ENCODE measurements around the gene STPG2.

The STPG2 gene

DNA sequence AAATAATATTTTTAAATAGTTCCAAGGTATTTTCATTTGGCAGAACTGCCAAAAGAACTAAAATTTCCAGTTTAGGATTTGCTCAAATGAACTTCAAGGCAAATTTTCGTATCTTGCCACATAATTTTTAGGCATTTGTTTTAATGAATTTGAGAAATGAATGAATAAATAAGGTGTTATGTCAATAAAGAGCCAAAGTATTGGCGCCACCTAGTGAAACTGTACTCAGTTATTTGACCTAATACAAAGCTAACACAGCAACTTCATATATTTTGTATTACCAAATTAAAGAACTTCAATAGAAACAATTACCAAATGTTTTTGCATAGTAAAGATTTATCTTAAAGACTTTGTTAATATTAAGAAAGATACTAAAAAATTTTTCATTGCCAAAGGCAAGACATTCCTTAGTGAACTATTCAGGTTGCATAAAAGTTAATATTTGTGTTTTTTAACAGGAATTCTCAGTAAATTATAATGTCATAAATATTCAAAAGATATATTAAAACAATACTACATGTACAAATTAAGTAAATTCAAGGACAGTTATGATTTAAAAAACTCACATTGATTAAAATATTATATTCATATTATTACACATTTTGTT, 50.3 kb downstream of the STPG2 start:
- peak; percentile 44 for DNase-seq

DNA sequence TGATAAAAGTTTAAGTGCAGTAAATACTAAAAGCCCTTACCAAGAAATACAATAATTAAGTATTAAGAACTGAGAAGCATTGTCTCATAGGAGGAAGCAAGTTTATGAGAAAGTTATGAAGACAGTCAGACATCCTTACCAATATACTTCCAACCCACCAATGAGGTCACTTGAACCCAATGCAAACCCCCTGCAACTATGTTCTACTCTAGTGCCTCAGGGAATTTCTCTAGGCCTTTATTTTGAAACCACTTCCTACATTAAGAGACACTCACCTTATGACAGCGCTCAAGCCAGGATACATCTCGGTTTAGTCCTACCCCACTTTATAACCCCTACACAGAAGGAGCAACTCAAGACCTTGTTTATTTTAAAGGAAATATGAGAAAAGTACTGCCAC, 61.3 kb downstream of the STPG2 start:
- DNase-seq, result no peak

DNA sequence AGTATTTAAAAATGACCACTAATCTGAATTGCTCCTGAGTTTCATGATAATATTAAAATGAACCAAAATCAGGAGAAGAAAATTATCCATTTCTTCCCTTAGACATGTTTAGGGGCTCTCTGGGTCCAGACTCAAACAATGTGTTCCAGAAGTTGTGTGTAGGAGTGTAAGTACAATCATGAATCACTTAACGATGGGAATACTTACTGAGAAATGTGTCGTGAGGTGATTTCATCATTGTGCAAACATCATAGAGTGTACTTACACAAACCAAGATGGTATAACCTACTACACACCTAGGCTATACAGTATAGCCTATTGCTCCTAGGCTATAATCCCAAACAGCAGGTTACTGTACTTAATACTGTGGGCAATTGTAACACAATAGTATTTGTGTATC, 74.8 kb downstream of the STPG2 start:
- no peak for DNase-seq

DNA sequence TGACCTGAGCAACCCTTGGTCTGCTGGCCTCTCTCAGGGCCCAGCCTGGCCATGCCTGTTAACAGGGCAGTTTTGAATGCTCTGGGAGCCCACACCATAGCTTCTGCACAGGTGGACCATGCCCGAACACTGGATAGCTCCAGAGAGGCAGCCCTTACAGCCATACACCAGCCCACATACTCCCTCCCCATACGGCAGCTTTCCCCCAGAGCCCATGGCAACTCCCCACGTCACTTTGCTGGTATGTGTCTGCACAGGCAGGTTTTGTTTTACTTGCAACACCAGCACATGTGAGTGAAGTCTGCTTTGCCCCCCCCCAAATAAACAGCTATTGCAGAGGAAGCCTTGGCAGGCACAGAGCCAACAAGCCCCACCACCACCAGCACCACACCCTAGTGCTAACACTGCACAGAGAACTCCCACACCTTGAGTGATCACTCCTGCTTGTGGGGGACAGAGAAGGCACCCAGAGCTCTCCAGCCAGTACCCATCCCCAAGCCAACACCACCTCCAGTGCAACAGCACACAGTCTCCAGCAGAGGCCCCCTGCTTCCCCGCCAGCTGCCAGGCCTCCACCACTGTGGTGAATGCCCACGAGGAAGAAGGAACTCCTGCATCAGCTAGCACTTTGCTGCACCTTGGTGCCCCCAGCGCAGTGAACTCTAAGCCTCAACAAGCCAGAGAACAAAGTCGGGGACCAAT, 87.3 kb downstream of the STPG2 start:
- no peak for DNase-seq

DNA sequence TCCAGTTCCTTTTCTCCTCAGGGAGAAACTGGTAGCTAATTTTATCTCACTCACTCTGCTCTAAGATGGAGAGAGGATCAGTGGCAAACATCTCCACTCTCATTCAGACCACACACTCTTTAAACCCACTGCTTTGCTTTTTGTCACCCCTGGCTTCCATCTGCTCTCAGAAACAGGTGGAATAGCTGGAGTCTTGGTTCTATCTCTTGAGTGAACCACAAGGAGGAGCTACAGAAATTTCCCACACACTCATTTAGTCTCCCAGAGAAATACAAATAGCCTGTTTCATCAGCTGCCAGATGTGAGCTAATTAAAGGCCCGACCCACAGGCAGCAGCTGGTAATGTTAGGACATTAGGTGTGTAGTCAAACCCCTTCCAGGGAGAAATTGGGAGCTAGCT, 96.6 kb downstream of the STPG2 start:
- DNase-seq, result no peak

GRCh38 chr4:98030059-98030458, 113.2 kb downstream of the STPG2 start:
- DNase-seq, result no peak

GRCh38 chr4:98027827-98028226, 115.4 kb downstream of the STPG2 start:
- no peak for DNase-seq

GRCh38 chr4:98026362-98026761, 116.9 kb downstream of the STPG2 start:
- no peak for DNase-seq

DNA sequence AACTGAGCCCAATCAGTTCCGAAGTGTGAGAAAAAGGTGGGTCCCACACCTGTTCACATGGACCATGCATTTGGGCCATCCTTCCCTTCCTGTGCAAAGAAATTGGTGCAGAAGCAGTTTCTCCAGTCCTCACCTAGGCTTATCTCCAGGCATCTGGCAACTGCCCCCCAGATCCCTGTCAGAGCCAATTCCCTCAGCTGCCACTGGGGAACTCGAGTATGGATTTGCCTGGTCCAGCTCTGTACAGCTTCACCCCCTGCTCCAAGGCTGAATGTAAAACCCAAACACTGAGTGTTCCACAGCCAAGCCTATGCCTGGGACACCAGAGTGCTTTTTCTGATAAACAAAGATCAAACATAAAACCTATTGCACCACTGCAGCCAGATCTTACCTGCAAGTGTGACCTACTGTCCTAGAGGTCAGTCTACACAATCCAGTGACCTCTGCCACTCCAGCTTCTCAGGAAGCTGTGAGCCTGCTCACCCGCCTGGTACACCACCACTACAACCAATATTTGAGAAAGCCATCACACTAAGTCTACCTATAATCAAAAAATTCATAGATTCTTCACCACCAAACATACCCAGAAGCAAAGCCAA, 136.4 kb downstream of the STPG2 start:
- DNase-seq, result no peak

- no peak for DNase-seq
These were observed 137.2 kb downstream of the STPG2 start for GRCh38 chr4:98006060-98006459.

- no peak for DNase-seq
These were observed 142.3 kb downstream of the STPG2 start for GRCh38 chr4:98000940-98001339.

- DNase-seq, result no peak
These were observed 145.1 kb downstream of the STPG2 start for GRCh38 chr4:97998203-97998602.

GRCh38 chr4:97994765-97995465, 148.4 kb downstream of the STPG2 start:
- no peak for DNase-seq

DNA sequence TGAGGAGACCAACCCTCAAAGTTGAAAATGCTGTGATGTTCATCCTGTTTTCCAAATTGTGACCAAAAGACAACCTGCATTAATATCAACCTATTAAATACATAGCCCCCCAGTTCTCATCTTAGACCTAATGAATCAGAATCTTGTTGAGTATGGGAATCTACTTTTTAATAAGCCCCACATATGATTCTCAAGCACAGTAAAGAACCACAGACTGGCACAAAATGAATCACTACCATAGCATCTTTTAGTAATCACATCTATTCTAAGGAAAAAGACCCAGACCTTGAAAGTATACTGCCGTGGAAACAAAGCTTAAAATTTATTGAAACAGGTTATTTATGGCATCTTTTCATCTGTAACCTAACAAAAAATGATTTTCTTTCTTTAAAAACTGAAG, 152.9 kb downstream of the STPG2 start:
- no peak for DNase-seq

- DNase-seq, result peak; percentile 28
These were observed 156.1 kb downstream of the STPG2 start for GRCh38 chr4:97987019-97987648.

GRCh38 chr4:97984545-97985131, 158.6 kb downstream of the STPG2 start:
- no peak for DNase-seq

GRCh38 chr4:97978791-97979488, 164.3 kb downstream of the STPG2 start:
- DNase-seq, result no peak

DNA sequence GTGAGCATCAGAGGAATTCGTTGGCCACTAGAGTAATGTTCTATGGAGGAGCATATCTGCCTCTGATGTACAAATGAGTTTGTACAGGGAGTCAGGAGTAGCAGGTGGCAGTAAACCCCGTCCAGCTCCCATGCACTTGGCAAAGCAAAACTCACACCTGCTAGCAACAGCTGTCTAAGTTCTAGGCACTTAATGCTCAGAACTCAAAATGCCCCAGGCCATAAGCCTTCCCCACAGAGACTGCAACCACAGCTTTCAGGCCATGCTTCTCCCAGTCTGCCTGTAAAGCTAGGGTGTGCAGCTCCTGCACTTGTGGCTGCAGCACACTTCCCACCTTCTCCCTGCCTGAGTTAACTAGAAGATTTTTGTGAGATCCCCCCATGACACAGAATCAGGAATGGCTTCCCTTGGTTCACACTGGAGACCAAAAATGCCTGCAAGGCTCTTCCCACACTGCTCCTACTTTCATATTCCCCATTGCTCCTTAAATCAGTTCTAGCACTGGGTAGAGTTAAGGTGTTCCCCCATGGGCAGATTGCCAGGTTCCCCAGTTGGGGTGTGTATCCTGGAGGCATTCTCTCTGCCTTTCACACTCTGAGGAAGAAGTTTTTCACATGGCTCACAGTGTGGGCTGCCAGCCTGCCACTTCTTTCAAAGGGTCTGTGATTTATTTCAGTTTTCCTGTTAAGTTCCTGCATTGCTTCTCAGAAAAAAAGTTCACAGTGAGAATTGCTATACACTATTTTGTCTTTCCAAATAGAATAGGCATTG, 189.9 kb downstream of the STPG2 start:
- DNase-seq, result no peak

DNA sequence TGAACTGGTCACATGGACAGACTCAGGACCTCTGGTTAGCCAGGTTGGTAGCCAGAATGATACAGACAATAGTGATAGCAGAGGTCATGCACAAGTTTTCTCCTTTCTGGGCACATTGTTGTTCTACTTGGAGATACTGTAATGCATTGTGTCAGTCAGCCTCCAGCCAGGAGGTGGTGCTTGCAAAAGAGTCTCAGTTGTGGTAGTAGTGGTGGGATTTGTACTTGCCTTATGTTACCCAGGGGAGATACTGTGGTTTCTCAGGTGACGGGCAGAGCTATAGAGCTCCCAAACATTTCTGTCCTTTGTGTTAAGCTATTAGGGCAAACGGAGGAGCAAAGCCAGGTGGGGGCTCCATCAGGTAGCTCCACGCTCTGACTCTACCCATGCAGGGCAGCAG, 190.5 kb downstream of the STPG2 start:
- DNase-seq, result no peak

GRCh38 chr4:97950836-97951235, 192.4 kb downstream of the STPG2 start:
- DNase-seq, result no peak

GRCh38 chr4:97942951-97943350, 200.3 kb downstream of the STPG2 start:
- DNase-seq, result no peak

GRCh38 chr4:97942137-97942536, 201.1 kb downstream of the STPG2 start:
- DNase-seq, result no peak

Measured in hematopoietic multipotent progenitor cell treated with erythropoietin and hydrocortisone succinate and interleukin-3 and kit ligand, for 8 days (in vitro differentiated cells).